Activated T-cell treated with anti-CD3 and anti-CD28 coated beads, Interleukin-2, amount 50 U/mL, for 4 hours (primary cell): ENCODE results near the gene BICD2. TPM values are rescaled to one million over a fixed set of nuclear protein-coding genes. Genes with fewer than 3 reads are reported as not detected.
A peak's percentile ranks its signal among the peaks of the same experiment; 100 is the strongest.

Experiments
- ATAC-seq, 2 donors: fragments of 200-7000 bp; cut with Tn5 transposase; one replicate each; pipeline ENCODE4 v1.10.0; 2021
- DNase-seq: peaks from one replicate; pipeline ENCODE4 v3.0.0-alpha.2; 2020
- H3K27me3 Mint-ChIP-seq: one replicate; pipeline ENCODE4 v1.8.0; 2021; ENCODE audit warnings: low read depth, mixed read lengths
- H3K36me3 Mint-ChIP-seq: one replicate; pipeline ENCODE4 v1.8.0; 2022; ENCODE audit warnings: mixed read lengths; ENCODE audit not compliant: insufficient read depth
- H3K4me1 Mint-ChIP-seq: one replicate; pipeline ENCODE4 v1.8.0; 2021; ENCODE audit warnings: low read depth, mixed read lengths
- H3K4me3 Mint-ChIP-seq: one replicate; pipeline ENCODE4 v1.8.0; 2021; ENCODE audit warnings: mild to moderate bottlenecking, moderate library complexity, mixed read lengths
- H3K9me3 Mint-ChIP-seq: one replicate; pipeline ENCODE4 v1.8.0; 2021; ENCODE audit warnings: mixed read lengths
- total RNA-seq, 3 donors: library from RNA; stranded (reverse); gene quantifications; one replicate each; pipeline ENCODE4 v1.2.1, GENCODE V29; 2021

BICD2 gene
- total RNA-seq, 3 donors from 2014 or later = 29.3 to 32.3 (median 30.1) TPM

DNA sequence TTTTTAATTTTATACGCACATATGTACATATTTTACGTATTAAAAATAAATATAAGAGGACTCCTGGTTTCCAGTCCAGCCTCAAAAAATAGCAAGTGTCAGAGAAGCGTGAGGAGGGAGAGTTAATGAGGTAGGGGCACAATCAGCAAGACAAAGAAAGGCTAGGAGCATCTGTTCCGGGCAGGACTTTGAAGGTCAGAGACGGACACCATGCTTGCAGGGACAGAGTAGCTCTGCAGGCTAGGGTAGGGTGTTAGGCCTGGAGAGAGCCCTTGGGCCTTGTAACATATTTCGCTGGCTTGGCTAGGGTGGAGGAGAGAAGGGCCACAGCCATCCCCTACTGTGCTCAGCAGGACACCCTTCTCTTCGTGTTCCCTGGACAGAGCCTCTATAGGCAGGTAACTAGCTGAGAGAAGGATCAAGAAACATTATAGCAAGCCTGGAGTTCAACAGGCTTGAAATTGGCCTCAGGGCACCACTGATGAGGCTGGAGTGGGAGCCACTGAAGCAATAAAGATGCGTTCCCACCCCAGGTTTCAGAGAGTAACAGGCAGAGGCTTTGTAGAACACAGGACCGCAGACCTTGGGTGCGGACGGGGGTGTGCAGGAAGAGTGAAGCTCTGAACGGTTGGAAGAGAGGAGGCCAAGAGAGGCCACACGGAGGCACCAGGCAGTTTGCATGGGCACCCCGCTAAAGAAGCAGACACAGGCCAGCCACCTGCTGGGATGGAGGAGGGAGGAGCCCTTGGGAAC is 85.0 kb downstream of the BICD2 start:
- no peaks in the 10 kb centered on the region for H3K9me3 Mint-ChIP-seq
- no peaks in the 10 kb centered on the region for H3K4me1 Mint-ChIP-seq
- H3K36me3 Mint-ChIP-seq = no peaks in the 10 kb centered on the region
- H3K4me3 Mint-ChIP-seq = no peak overlapping the region
- ATAC-seq = no peak
- peaks cover 3% of the 10 kb centered on the region for H3K27me3 Mint-ChIP-seq
- DNase-seq = no peak

DNA sequence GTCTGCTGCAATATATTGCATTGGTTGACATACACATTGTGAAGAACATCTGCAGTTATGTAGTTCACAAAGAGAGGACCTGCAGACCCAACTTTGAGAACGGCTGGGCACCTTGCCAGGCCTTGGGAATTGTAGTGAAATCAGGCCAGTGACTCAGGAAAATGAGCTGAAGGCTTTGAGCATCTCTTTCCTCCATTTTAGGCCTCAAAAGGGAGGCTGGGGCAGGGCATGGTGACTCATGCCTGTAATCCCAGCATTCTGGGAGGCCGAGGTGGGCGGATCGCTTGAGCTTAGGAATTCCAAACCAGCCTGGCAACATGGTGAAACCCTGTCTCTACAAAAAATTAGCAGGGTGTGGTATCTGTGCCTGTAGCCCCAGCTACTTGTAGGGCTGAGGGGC is 93.3 kb downstream of the BICD2 start:
- DNase-seq = no peak
- Mint-ChIP-seq H3K36me3 (peaks cover 8% of the 10 kb centered on the region), H3K27me3 (no peaks in the 10 kb centered on the region)

DNA sequence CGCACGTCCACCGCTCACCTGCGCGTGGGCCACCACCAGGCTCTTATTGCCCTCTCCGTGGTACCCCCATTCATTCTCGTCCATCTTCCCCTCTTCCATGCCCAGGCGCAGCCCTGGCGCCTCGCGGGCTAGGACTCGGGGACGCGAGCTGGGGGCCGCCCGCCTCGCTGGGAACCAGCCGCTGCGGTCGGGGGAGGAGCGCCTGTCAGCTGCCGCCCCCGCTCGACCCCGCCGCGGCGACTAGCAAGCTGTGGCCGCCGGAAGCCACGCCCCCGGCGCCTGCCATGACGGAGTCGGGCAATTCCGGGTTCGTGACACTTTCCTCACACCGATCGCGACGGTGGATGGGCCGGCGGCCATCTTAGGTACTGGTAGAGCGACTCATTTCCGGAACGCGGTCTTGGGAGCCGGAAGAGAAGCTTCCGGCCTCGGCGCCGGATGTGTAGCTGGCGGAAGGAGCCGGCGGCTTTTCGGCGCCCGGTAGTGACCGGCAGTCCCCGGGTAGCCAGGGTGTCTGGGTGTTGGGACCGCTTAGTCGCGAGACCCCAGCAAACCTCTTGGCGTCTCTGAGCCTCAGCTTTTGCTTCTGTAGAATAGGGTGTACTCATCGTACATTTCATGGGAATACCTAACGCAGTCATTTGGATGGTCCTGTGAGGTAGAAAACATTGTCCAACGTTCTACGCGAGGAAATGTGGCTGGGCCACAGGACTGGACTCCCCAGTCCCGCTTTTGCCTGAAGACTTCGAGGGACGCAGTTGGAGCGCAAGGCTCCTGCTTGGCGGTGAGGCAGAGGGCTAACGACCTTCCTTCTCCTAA is 94.5 kb downstream of the BICD2 start, which contains the start of gene IPPK:
IPPK (minus strand) TSS at position 242 of the 819 bp plus-strand sequence; CDS start at position 99, 143 bp downstream.
- H3K36me3 Mint-ChIP-seq = peaks cover 8% of the 10 kb centered on the region
- no peaks in the 10 kb centered on the region for H3K9me3 Mint-ChIP-seq
- no peaks in the 10 kb centered on the region for H3K27me3 Mint-ChIP-seq
- DNase-seq (peak; percentile 97), ATAC-seq (peak; percentile 96)
- H3K4me1 Mint-ChIP-seq = peaks cover 31% of the 10 kb centered on the region
- H3K4me3 Mint-ChIP-seq = peak within 1 kb of the TSS; percentile 93

More for the DNA sequence above, 93.3 kb downstream of the BICD2 start:
- H3K9me3 Mint-ChIP-seq = no peaks in the 10 kb centered on the region
- H3K4me1 Mint-ChIP-seq = peaks cover 24% of the 10 kb centered on the region
- peak overlapping the region; percentile 93 for H3K4me3 Mint-ChIP-seq
- ATAC-seq = no peak

DNA sequence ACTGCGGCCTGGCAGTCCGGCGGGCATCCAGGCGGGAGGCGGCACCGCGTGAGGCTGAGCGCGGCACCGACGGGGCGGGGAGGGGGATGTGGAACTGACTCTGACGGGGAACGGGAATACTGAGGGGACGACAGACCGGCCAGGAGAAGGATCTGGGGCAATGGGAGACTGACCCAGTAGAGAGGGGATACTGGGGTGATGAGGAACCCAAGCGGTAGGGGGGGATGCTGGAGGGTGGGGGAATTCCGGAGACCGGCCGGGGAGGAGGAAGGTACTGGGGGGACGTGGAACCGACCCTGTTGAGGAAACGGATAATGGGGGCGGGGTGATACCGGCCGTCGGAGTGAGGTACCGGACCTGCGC is 95.1 kb downstream of the BICD2 start:
- H3K4me1 Mint-ChIP-seq = peaks cover 36% of the 10 kb centered on the region

DNA sequence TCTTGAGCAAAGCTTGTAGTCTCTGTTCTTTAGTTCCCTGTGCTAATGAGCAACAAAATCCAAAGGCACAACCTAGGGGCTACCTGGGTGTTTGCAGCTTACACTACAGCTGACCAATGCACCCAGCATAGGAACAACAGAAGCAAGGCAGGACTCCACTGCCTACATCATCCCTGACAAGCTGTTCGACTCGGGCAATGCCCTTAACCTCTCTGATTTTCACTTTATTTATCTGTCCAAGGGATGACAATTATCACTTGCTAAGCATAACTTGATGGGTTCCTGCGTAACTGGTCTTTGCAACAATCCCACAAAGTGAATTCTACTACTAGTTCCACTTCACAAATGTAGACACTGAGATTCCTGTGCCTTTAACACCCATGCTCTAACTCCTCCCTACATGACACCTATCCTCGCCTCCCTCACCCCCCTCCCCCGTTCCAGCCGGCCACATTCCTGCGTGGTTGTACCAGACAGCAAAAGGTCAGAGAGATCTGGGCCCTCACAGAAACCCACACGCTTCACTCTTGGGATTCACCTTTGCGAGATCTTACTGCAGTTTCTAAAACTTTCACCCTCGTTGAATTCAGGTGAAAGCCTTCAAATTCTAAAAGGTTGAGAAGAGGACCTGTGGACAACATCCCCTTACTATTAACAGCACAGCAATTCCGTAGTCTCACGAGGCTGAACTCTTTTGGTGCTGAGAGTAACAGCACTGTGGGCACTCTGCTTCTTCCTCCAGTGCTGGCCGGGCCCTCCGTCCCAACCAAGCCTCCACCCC is 95.7 kb downstream of the BICD2 start:
- Mint-ChIP-seq H3K4me3 (peak overlapping the region; percentile 93), H3K4me1 (peaks cover 41% of the 10 kb centered on the region)
- ATAC-seq = no peak

More for the DNA sequence above, 95.1 kb downstream of the BICD2 start:
- DNase-seq (no peak), ATAC-seq (peak; percentile 12 to 16)
- H3K9me3 Mint-ChIP-seq = no peaks in the 10 kb centered on the region
- peaks cover 8% of the 10 kb centered on the region for H3K36me3 Mint-ChIP-seq
- H3K4me3 Mint-ChIP-seq = peak overlapping the region; percentile 93
- H3K27me3 Mint-ChIP-seq = no peaks in the 10 kb centered on the region

DNA sequence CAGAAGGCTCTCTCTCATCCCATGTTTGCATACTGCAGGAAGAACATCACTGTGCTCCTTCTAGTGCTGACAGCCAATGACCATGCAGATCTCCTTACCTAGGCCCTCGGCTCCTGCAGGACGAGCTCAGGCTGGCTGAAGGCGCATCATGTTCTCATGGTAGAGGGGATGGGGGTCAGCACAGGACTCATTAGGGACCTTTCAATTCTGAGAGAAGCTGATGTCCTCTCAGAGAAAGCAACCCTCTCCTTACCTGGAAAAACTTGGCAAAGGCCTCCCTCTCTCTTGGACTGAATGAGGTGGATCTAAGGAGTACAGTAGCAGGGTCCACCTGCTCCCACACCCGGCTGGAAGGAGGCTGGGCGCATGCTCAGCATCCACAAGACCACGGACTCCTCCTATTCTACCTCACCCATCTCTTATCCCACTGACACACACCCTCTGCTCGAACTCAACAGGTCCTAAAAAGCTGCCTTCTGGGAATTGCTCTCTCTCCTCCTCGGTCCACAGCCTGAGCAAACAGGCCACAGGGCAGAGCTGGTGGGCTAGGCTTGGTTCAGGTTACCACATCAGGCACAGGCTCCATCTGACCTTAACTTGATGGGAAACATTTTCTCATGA is 97.6 kb downstream of the BICD2 start:
- Mint-ChIP-seq H3K4me3 (no peak overlapping the region), H3K27me3 (no peaks in the 10 kb centered on the region), H3K9me3 (no peaks in the 10 kb centered on the region), H3K4me1 (peaks cover 47% of the 10 kb centered on the region), H3K36me3 (peaks cover 8% of the 10 kb centered on the region)
- DNase-seq (no peak), ATAC-seq (no peak)

More for the DNA sequence above, 95.7 kb downstream of the BICD2 start:
- H3K27me3 Mint-ChIP-seq = no peaks in the 10 kb centered on the region
- peak; percentile 49 for DNase-seq
- H3K36me3 Mint-ChIP-seq = peaks cover 8% of the 10 kb centered on the region
- H3K9me3 Mint-ChIP-seq = no peaks in the 10 kb centered on the region

DNA sequence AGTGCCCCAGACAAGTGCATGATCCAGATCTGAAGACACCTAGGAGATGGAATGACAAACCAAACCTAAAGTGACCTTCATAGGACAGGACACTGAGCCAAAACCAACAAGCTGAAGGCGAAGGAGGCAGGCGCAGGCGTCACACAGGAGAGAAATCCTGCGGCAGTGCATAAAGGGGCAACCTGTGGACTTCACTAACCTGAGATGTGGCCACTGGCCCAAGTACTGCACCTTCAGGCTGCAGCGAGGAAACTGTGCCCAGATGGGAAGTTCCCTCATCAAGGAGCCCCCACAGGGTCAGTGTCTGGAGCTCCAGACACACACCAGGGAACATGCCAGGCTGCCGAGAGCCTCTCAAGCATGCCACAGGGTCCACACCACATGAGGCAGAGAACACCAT is 98.4 kb downstream of the BICD2 start:
- no peaks in the 10 kb centered on the region for H3K27me3 Mint-ChIP-seq
- peaks cover 8% of the 10 kb centered on the region for H3K36me3 Mint-ChIP-seq

DNA sequence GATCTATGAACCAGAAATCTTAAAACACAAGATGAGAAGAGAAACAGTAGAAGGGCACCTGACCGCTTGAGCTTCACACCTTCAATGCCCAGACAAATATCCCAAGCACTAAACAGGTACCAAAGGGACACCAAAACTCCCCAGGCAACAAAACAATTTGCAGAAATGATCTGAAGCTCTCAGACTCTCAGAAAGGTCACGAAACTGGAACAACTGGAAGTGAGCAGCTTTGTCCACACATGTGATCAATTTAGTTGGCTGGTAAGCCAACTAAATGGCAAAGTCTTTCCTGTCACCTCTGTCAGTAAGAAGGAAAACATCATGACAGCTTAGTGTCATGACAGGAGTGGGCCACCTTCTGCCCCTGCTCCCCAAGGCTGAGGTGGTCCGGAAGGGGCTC is 98.8 kb downstream of the BICD2 start:
- Mint-ChIP-seq H3K4me3 (no peak overlapping the region), H3K4me1 (peaks cover 50% of the 10 kb centered on the region), H3K36me3 (peaks cover 8% of the 10 kb centered on the region), H3K9me3 (no peaks in the 10 kb centered on the region), H3K27me3 (no peaks in the 10 kb centered on the region)
- no peak for ATAC-seq
- DNase-seq = no peak

More for the DNA sequence above, 98.4 kb downstream of the BICD2 start:
- H3K4me3 Mint-ChIP-seq = no peak overlapping the region
- peaks cover 52% of the 10 kb centered on the region for H3K4me1 Mint-ChIP-seq
- no peaks in the 10 kb centered on the region for H3K9me3 Mint-ChIP-seq
- DNase-seq (no peak), ATAC-seq (no peak)

DNA sequence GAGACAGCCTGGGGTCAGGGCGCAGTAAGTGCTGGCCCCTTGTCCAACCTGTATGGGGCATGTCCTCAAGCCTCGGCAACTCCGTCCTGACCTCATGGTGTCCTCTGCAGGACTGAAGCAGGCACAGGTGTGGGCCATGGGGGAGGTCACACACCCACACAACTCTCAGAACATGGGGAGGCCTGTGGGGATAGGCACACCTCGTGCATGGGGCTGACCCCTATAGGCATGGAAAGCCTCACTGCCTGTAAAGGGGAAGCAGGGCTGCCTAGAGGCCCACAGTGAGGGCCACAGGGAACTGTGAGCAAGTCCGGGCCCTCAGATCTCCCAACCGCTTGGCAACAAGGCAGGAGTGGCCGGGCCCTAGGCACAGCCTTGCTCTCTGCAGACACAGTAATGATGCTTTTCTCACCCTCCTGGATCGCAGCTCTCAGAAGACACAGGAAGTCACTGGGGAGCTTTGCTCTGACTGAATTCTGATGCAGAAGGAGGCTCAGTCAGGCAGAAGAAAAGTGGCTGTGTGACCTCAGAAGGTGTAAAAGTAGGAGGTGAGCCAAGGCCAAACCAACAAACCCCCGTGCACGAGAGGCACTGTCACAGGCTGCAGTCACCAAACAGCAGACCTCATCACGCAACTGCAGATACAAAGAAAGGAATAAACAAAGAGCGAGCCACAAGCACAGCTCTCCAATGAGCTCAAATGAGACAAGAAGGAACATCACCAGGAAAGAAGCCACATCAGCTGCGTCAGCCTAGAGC is 100.1 kb downstream of the BICD2 start:
- Mint-ChIP-seq H3K27me3 (no peaks in the 10 kb centered on the region), H3K9me3 (no peaks in the 10 kb centered on the region), H3K4me3 (no peak overlapping the region), H3K36me3 (peaks cover 8% of the 10 kb centered on the region), H3K4me1 (peaks cover 48% of the 10 kb centered on the region)
- ATAC-seq (peak; percentile 41 to 47), DNase-seq (no peak)

DNA sequence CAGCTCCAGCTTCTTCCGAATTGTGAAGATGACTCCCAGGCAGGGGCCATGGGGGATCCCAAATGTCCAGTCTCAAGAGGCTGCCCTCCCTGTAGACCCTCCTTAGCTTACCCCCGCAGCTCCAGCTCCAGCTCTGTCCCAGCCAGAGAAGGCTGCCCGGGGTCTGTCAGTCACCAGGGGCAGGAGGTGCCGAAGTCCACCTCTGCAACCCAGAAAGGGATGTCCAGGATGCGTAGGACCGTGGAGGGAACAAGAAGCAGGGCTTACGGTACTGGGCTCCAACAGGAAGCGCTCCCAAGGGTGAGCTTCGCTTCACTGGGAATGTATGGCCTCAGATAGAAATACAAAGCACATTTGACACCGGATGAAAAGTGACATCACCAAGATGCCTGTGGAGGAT is 100.7 kb downstream of the BICD2 start:
- ATAC-seq (no peak), DNase-seq (no peak)
- no peaks in the 10 kb centered on the region for H3K27me3 Mint-ChIP-seq
- peaks cover 44% of the 10 kb centered on the region for H3K4me1 Mint-ChIP-seq
- no peaks in the 10 kb centered on the region for H3K9me3 Mint-ChIP-seq
- no peak overlapping the region for H3K4me3 Mint-ChIP-seq
- peaks cover 8% of the 10 kb centered on the region for H3K36me3 Mint-ChIP-seq

DNA sequence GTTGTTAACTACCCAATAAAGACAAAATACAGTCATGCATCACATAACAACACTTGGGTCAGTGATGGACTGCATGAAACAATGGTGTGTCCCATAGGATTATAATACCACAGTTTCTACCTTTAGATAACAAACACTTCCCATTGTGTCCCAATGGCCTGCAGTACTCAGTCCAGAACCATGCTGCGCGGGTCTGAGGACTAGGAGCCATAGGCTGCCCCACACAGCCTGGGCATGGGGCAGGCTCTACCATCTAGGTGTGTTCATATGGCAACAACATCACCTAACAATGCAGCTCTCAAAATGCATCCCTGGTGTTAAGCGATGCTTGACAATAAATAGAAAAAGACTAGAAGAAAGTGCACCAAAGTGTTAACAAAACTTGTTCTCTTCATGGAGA is 101.5 kb downstream of the BICD2 start:
- Mint-ChIP-seq H3K4me1 (peaks cover 37% of the 10 kb centered on the region), H3K36me3 (peaks cover 8% of the 10 kb centered on the region), H3K4me3 (no peak overlapping the region), H3K9me3 (no peaks in the 10 kb centered on the region), H3K27me3 (no peaks in the 10 kb centered on the region)
- DNase-seq (no peak), ATAC-seq (no peak)

DNA sequence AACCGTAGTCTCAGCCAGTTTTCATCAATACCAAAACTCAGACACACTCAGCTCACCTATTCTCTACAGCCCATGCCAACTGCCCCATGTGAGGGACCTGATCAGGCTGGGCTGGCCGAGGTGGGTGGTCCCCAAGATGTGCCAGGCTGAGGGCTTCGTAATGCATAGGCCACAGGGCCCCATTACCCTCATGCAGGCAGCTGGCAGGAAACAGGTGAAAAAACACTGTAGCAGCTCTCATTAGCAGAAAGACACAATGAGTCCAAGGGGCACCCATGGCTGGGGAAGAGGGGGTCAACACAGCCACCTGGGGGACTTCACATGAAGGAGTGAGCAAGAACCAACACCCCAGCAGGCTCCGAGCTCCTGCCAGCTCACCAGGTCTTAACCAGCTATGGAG is 102.9 kb downstream of the BICD2 start:
- Mint-ChIP-seq H3K36me3 (peaks cover 1% of the 10 kb centered on the region), H3K9me3 (no peaks in the 10 kb centered on the region), H3K4me1 (peaks cover 30% of the 10 kb centered on the region), H3K27me3 (no peaks in the 10 kb centered on the region), H3K4me3 (no peak overlapping the region)
- DNase-seq (no peak), ATAC-seq (no peak)
